Heart right ventricle (tissue), 16 donors: ENCODE results near the gene DSE. TPM values are rescaled to one million over a fixed set of nuclear protein-coding genes. Genes with fewer than 3 reads are reported as not detected.

Experiments
- ATAC-seq, 8 donors: fragments of 200-7000 bp; cut with Tn5 transposase; one replicate each; pipeline ENCODE4 v1.9.1; 2020; ENCODE audit warnings: mild to moderate bottlenecking in 8 of 8, moderate library complexity in 8 of 8, moderate number of reproducible peaks in 1 of 8
- DNase-seq, 2 donors: peaks; one replicate each; pipeline ENCODE4 v3.0.0-alpha.2; 2020
- H3K27ac ChIP-seq, 10 donors: fragments of 200-600 bp; sonication (generic) in 2 of 10; one replicate each; pipeline versions ENCODE4 v1.5.0 to v1.8.0; 2020 to 2022; ENCODE audit warnings: mild to moderate bottlenecking in 3 of 10
- H3K27me3 ChIP-seq, 7 donors: fragments of 200-600 bp; one replicate each; pipeline ENCODE4 v1.8.0; 2021 to 2022; ENCODE audit warnings: mild to moderate bottlenecking in 2 of 7
- H3K36me3 ChIP-seq, 9 donors: fragments of 200-600 bp; sonication (generic) in 1 of 9; one replicate each; pipeline versions ENCODE4 v1.5.0 to v1.8.0; 2020 to 2022; ENCODE audit warnings: mild to moderate bottlenecking in 2 of 9
- H3K4me1 ChIP-seq, 9 donors: fragments of 200-600 bp; sonication (generic) in 1 of 9; one replicate each; pipeline versions ENCODE4 v1.5.0 to v1.8.0; 2020 to 2022; ENCODE audit warnings: mild to moderate bottlenecking in 4 of 9
- H3K4me3 ChIP-seq, 10 donors: fragments of 200-600 bp; sonication (generic) in 2 of 10; one replicate each; pipeline versions ENCODE4 v1.5.0 to v1.8.0; 2020 to 2022; ENCODE audit warnings: mild to moderate bottlenecking in 7 of 10, moderate library complexity in 2 of 10
- H3K9me3 ChIP-seq, 11 donors: fragments of 200-600 bp in 10 of 11; sonication (generic) in 2 of 11; one replicate each; pipeline versions ENCODE4 v1.5.0 to v1.8.0; 2013 to 2022; ENCODE audit warnings: mild to moderate bottlenecking in 2 of 11, control low read depth in 1 of 11, moderate library complexity in 1 of 11
- WGBS, 2 donors: extraction: QIAGEN DNeasy Blood & Tissue Kit; methylation state at CpG; one replicate each; pipeline ENCODE4 v1.1.7; 2013; ENCODE audit warnings: inconsistent platforms in 1 of 2; 5-methylcytosine and 5-hydroxymethylcytosine counted together
- intact Hi-C, 10 donors: fragments of 100-400 bp; cut with DNase I; formaldehyde crosslinking; loops; one replicate each; pipeline versions ENCODE4 v1.11.1 to v1.14.2; 2022
- polyA plus RNA-seq, 2 donors: library from polyadenylated mRNA; stranded (reverse); fragments of 200-250 nt; gene quantifications; one replicate each; pipeline ENCODE4 v1.2.3, GENCODE V29; 2013
- total RNA-seq, 10 donors: library from RNA; stranded (reverse); fragmentation: NEBNext Ultra II Directional in 3 of 10; extraction: Animal tissue kit (Norgen Biotek cat#: 25700) in 3 of 10; gene quantifications; one replicate each; pipeline versions ENCODE4 v1.2.1 to v1.2.4, GENCODE V29; 2021 to 2023
- TF ChIP-seq, protein P1 (sequence below), 9 donors: fragments of 200-600 bp; sonication (generic) in 2 of 9; IDR thresholded peaks; one replicate each; pipeline versions ENCODE4 v1.5.0 to v1.8.0; 2021 to 2022; ENCODE audit warnings: antibody characterized with exemption in 9 of 9, mild to moderate bottlenecking in 5 of 9, moderate library complexity in 1 of 9
- donor health status: Arrhythmogenic right ventricular cardiomyopathy.
- donor health status: ischemic (EF 13 %, LVEDD 7.1; RV severe dilation, severe dysfunction).
- donor health status: healthy with polysubstance abuse.
- donor health status: DM: no; HTN: yes; CAD: no.
- donor health status: DM: no; HTN: no; CAD: no.
- donor health status: ischemic (EF 25% LVEDD 6.9; RV normal size, moderate dysfunction).
- donor health status: ischemic (EF 25% LVEDD 5.7; RV mildly dilated, moderate dysfunction).
- donor health status: healthy.
- donor health status: DM: yes; HTN: yes; CAD: no.
- donor health status: Ischemic cardiomyopathy.
- donor health status: ischemic (EF 35%, LVEDD 5.7; RV mildly dilated, moderate dysfunction).
- donor health status: nonischemic (EF 11% LVEDD 7.7; RV severe dilation, severe dysfunction).
- donor health status: DM: yes; HTN: yes; CAD: no.
- donor health status: PGD.
- donor health status: ischemic (EF 29% LVEDD 5.4; RV normal size, mild dysfunction).
- donor health status: nonischemic (EF 23%, LVEDD 6.1; RV moderate dilation, normal function).

The DSE gene
- total and polyA plus RNA-seq, 12 donors = 3.8 to 25.4 (median 11.3) TPM

DNA sequence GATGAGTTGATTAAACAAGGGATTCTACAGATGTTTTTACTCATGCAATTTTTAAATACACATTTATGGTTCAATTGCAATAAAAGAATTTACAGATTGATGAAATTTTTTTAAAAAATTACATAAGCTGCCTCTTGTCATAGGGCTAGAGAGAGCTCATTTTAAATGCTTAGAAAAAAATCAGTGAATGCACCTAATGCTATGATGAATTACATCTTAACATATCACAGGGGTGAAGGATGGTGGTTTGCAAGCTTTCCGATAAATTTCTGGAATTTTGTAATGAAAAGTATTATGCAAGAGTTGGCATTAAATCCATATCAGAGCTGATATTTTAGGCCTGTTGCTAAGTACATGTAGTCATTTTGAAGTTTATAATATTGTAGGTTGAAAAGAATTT is 29.6 kb downstream of the DSE start:
- Histone ChIP-seq H3K27ac (no peak overlapping the region), H3K27me3 (no peaks in the 10 kb centered on the region), H3K4me3 (no peak overlapping the region), H3K9me3 (no peaks in the 10 kb centered on the region), H3K4me1 (peaks cover 0 to 62% (median 13%) of the 10 kb centered on the region in 9 donors), H3K36me3 (peaks cover 0 to 11% (median 0%) of the 10 kb centered on the region in 9 donors)
- TF ChIP-seq, protein P1, sequence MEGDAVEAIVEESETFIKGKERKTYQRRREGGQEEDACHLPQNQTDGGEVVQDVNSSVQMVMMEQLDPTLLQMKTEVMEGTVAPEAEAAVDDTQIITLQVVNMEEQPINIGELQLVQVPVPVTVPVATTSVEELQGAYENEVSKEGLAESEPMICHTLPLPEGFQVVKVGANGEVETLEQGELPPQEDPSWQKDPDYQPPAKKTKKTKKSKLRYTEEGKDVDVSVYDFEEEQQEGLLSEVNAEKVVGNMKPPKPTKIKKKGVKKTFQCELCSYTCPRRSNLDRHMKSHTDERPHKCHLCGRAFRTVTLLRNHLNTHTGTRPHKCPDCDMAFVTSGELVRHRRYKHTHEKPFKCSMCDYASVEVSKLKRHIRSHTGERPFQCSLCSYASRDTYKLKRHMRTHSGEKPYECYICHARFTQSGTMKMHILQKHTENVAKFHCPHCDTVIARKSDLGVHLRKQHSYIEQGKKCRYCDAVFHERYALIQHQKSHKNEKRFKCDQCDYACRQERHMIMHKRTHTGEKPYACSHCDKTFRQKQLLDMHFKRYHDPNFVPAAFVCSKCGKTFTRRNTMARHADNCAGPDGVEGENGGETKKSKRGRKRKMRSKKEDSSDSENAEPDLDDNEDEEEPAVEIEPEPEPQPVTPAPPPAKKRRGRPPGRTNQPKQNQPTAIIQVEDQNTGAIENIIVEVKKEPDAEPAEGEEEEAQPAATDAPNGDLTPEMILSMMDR (IDR thresholded peaks at IDR 0.05) = no peak
- 74 to 94% methylated on average over 1 of the region's 1 CpG for WGBS, 2 donors
- no peak for ATAC-seq
- DNase-seq = no peak
- intact Hi-C loops = no loop called here

DNA sequence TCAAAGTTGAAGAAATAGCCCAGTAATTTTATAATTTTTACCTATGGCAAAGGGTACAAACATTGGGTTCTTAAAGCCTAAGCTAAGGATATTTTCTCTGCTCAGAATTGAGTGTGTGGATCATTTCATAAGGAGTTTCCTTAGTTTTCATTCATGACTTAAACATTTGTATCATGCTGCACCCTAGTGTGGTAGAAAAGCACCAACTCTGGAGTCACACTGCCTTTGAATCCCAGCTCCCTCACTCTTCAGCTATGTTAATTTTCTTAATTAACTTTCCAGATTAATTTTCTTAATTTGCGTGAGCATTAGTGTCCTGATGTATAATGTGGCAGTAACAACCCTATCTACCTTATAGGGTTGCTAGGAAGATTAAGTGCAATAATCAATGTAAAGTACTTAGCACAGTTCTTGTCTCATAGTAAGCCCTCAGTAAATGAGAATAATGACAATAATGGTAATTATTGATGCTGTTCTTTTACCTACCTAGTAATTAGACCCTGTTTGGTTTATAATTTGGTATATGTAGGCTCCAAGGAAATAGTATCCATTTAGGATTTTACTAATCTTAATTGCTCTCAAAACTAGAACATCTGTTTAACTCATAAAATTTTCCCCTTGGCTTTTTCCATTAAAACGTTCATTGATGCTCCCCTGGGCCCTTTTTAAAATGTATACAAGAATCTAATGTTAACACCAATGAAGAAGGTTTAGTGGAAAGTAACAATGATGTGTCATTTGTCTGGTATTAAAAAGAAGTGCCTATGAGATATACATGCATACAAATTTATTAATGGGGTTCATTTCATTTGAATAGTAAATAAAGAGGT is 31.6 kb downstream of the DSE start:
- Histone ChIP-seq H3K4me3 (no peak overlapping the region), H3K27me3 (no peaks in the 10 kb centered on the region), H3K36me3 (peaks cover 0 to 11% (median 0%) of the 10 kb centered on the region in 9 donors), H3K4me1 (peaks cover 0 to 76% (median 18%) of the 10 kb centered on the region in 9 donors), H3K27ac (no peak overlapping the region), H3K9me3 (no peaks in the 10 kb centered on the region)
- WGBS, 2 donors = 65 to 72% methylated on average over 2 of the region's 2 CpGs
- ATAC-seq = no peak
- TF ChIP-seq, protein P1 (IDR thresholded peaks at IDR 0.05) = peak in 2 of 9 donors; percentile 7 to 14
- intact Hi-C loops = no loop called here
- no peak for DNase-seq

GRCh38 chr6:116403205-116403604 is 32.5 kb downstream of the DSE start:
- Histone ChIP-seq H3K36me3 (peaks cover 0 to 11% (median 0%) of the 10 kb centered on the region in 9 donors), H3K9me3 (no peaks in the 10 kb centered on the region), H3K4me1 (peaks cover 0 to 76% (median 17%) of the 10 kb centered on the region in 9 donors), H3K27ac (no peak overlapping the region), H3K27me3 (no peaks in the 10 kb centered on the region), H3K4me3 (no peak overlapping the region)
- intact Hi-C loops = no loop called here
- DNase-seq = no peak
- no peak for ATAC-seq
- TF ChIP-seq, protein P1 (IDR thresholded peaks at IDR 0.05) = no peak
- WGBS, 2 donors = 67 to 100% methylated on average over 1 of the region's 1 CpG

DNA sequence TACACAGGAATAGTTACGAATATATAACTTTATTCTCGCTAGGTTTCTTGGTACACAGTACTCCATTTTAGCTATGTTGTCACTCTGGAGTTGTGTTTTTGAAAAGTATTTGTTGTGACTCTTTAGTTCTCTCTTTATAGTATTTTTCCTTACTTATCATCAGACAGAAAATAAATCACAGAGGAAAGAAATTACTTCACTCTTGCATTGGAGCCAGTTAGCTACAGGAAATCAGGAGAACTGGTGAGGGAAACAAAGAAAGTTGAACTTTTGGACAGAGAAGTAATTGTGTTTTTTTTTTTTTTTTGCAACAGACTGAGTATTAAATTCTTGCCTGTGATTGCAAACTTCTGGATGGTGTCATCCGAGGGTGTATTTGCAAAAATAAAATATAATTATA is 33.9 kb downstream of the DSE start:
- intact Hi-C loops = no loop called here
- Histone ChIP-seq H3K4me3 (peak overlapping the region in 5 of 10 donors; percentile 11 to 33 (median 14)), H3K27me3 (no peaks in the 10 kb centered on the region), H3K4me1 (peaks cover 0 to 64% (median 15%) of the 10 kb centered on the region in 9 donors), H3K27ac (peak overlapping the region in 8 of 10 donors; percentile 5 to 73 (median 48)), H3K9me3 (no peaks in the 10 kb centered on the region), H3K36me3 (peaks cover 0 to 9% (median 0%) of the 10 kb centered on the region in 9 donors)
- DNase-seq = no peak
- peak in 2 of 8 donors; percentile 13 to 25 for ATAC-seq
- WGBS, 2 donors = 72 to 73% methylated on average over 3 of the region's 3 CpGs
- TF ChIP-seq, protein P1 (IDR thresholded peaks at IDR 0.05) = no peak
